Loucy (cell line): ENCODE data around the gene RGS1.
A peak's percentile ranks its signal among the peaks of the same experiment; 100 is the strongest.

Experiments used
- CTCF ChIP-seq: fragments of 200-600 bp; sonication (generic); conservative IDR thresholded peaks from 2 replicates; pipeline ENCODE4 v1.5.1; 2014; ENCODE audit warnings: mild to moderate bottlenecking, antibody characterized with exemption, low read length
- EZH2phosphoT487 ChIP-seq: fragments of 200-600 bp; IDR thresholded peaks from 2 replicates; pipeline ENCODE4 v1.6.1; 2018; ENCODE audit warnings: antibody characterized with exemption, mild to moderate bottlenecking, moderate library complexity, borderline replicate concordance

DNA sequence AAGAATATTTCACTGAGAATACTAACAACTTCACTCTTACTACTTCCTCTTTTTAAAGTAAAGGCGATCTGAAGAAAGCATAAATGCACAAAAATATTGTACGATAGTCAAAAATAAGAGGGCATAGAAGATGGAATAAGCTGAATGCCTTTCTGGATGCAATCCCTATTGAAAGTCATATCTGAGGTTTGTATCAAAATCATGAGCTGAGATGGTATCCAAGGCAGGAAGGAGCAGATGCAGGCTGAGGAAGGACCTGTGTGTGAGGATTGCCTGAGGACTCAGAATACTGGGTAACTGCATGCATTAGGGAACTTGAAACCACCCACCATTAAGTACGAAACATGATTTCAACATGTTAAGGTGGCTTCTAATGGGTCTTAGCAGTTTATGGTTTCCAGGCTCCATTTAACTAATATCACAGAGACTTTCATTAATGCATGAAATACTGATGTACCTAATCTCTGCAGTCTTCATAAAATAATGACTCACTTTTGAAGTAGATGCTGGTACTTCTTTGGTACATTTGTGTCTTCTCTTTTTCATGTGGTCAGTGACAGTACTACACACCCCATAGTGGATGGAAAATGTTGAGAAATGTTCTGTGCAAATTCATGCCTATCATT lies 29.6 kb upstream of the RGS1 start:
- no peak for TF ChIP-seq EZH2phosphoT487
- TF ChIP-seq CTCF: peak; percentile 32
